ENCODE data around the gene IL17D. TPM values are rescaled to one million over a fixed set of nuclear protein-coding genes. Genes with fewer than 3 reads are reported as not detected.

Gene IL17D
- total and polyA plus RNA-seq, 2 donors from 2014 or later = 0.44 TPM; not detected in 1

GRCh38 chr13:20721454-20722357 is 18.2 kb downstream of the IL17D start:
- H3K4me3 ChIP-seq (ENCODE audit: low read length in 3 of 3) = peak overlapping the region in 2 of 3 donors; percentile 28 to 35
- no peaks in the 10 kb centered on the region for H3K36me3 ChIP-seq (ENCODE audit: control insufficient read depth in 2 of 3, insufficient read depth in 3 of 3, low read length in 3 of 3)
- DNase-seq = peak; percentile 63 to 77 (median 75)
- FAIRE-seq = no peak
- H3K9me3 ChIP-seq (ENCODE audit: control insufficient read depth in 2 of 3, insufficient read depth in 1 of 3, low read length in 3 of 3) = no peaks in the 10 kb centered on the region
- intact Hi-C loops (cut with DNase I) = no loop called here
- no peak for TF ChIP-seq CTCF (IDR thresholded peaks at IDR 0.05; ENCODE audit: borderline replicate concordance, extremely low read depth, insufficient read depth)
- H3K27me3 ChIP-seq (ENCODE audit: control insufficient read depth, insufficient read depth, low read length) = no peaks in the 10 kb centered on the region
- no peak overlapping the region for H3K27ac ChIP-seq (ENCODE audit: low read depth in 2 of 2, low read length in 2 of 2)
- H3K9ac ChIP-seq (ENCODE audit: low read length in 3 of 3) = no peak overlapping the region
- H3K4me1 ChIP-seq (ENCODE audit: control insufficient read depth in 2 of 3, insufficient read depth in 2 of 3, low read depth in 1 of 3, low read length in 3 of 3) = peaks cover 0 to 5% (median 0%) of the 10 kb centered on the region in 3 donors

GRCh38 chr13:20727856-20728255 is 24.4 kb downstream of the IL17D start:
- DNase-seq (no peak), FAIRE-seq (no peak)
- TF ChIP-seq CTCF (IDR thresholded peaks at IDR 0.05; ENCODE audit: borderline replicate concordance, extremely low read depth, insufficient read depth) = no peak
- Histone ChIP-seq H3K9me3 (ENCODE audit: control insufficient read depth in 2 of 3, insufficient read depth in 1 of 3, low read length in 3 of 3) (no peaks in the 10 kb centered on the region), H3K4me3 (ENCODE audit: low read length in 3 of 3) (no peak overlapping the region), H3K27me3 (ENCODE audit: control insufficient read depth, insufficient read depth, low read length) (no peaks in the 10 kb centered on the region), H3K36me3 (ENCODE audit: control insufficient read depth in 2 of 3, insufficient read depth in 3 of 3, low read length in 3 of 3) (no peaks in the 10 kb centered on the region), H3K9ac (ENCODE audit: low read length in 3 of 3) (no peak overlapping the region), H3K27ac (ENCODE audit: low read depth in 2 of 2, low read length in 2 of 2) (no peak overlapping the region), H3K4me1 (ENCODE audit: control insufficient read depth in 2 of 3, insufficient read depth in 2 of 3, low read depth in 1 of 3, low read length in 3 of 3) (no peaks in the 10 kb centered on the region)
- intact Hi-C loops (cut with DNase I) = no loop called here

- Histone ChIP-seq H3K27me3 (ENCODE audit: control insufficient read depth, insufficient read depth, low read length) (no peaks in the 10 kb centered on the region), H3K4me1 (ENCODE audit: control insufficient read depth in 2 of 3, insufficient read depth in 2 of 3, low read depth in 1 of 3, low read length in 3 of 3) (no peaks in the 10 kb centered on the region), H3K27ac (ENCODE audit: low read depth in 2 of 2, low read length in 2 of 2) (no peak overlapping the region), H3K9me3 (ENCODE audit: control insufficient read depth in 2 of 3, insufficient read depth in 1 of 3, low read length in 3 of 3) (no peaks in the 10 kb centered on the region), H3K9ac (ENCODE audit: low read length in 3 of 3) (no peak overlapping the region), H3K4me3 (ENCODE audit: low read length in 3 of 3) (no peak overlapping the region), H3K36me3 (ENCODE audit: control insufficient read depth in 2 of 3, insufficient read depth in 3 of 3, low read length in 3 of 3) (no peaks in the 10 kb centered on the region)
- intact Hi-C loops (cut with DNase I) = no loop called here
- DNase-seq (peak in 2 of 5 donors; percentile 17 to 22), FAIRE-seq (no peak)
- TF ChIP-seq CTCF (IDR thresholded peaks at IDR 0.05; ENCODE audit: borderline replicate concordance, extremely low read depth, insufficient read depth) = no peak
These were observed 25.2 kb downstream of the IL17D start for GRCh38 chr13:20728579-20729311.
